Thoracic aorta (tissue), 2 donors: ENCODE data around the gene KLHL11. TPM values are rescaled to one million over a fixed set of nuclear protein-coding genes. Genes with fewer than 3 reads are reported as not detected.

Experiments used
- ATAC-seq: fragments of 150-250 bp; one replicate; pipeline ENCODE4 v1.8.0; 2017; ENCODE audit warnings: low read depth; ENCODE audit not compliant: insufficient number of reproducible peaks, low FRiP score
- DNase-seq: peaks from one replicate; pipeline ENCODE4 v3.0.0-alpha.2; 2020; ENCODE audit warnings: low spot score
- H3K27ac ChIP-seq, 2 donors: fragments of 200-600 bp; sonication (generic); 1 replicate in 1 of 2; 2 replicates in 1 of 2; pipeline ENCODE4 v1.5.1; 2016; ENCODE audit warnings: mild to moderate bottlenecking in 2 of 2, moderate library complexity in 2 of 2
- H3K27me3 ChIP-seq: fragments of 200-600 bp; sonication (generic); replicated peaks from 2 replicates; pipeline ENCODE4 v1.6.0; 2016; ENCODE audit warnings: mild to moderate bottlenecking; ENCODE audit not compliant: insufficient read depth
- H3K36me3 ChIP-seq: fragments of 200-600 bp; sonication (generic); one replicate; pipeline ENCODE4 v1.5.1; 2016
- H3K4me1 ChIP-seq, 2 donors: fragments of 200-600 bp; sonication (generic); 1 replicate in 1 of 2; 2 replicates in 1 of 2; pipeline versions ENCODE4 v1.5.1 to v1.6.0; 2016; ENCODE audit warnings: low read depth in 2 of 2, mild to moderate bottlenecking in 1 of 2; ENCODE audit not compliant: control insufficient read depth in 1 of 2
- H3K4me3 ChIP-seq: fragments of 200-600 bp; sonication (generic); 2 replicates; pipeline ENCODE4 v1.5.1; 2016; ENCODE audit warnings: mild to moderate bottlenecking
- H3K9me3 ChIP-seq: fragments of 200-600 bp; sonication (generic); 2 replicates; pipeline ENCODE4 v1.5.1; 2016
- CTCF ChIP-seq: fragments of 200-600 bp; sonication (generic); IDR thresholded peaks from one replicate; pipeline ENCODE4 v1.5.1; 2019; ENCODE audit warnings: antibody characterized with exemption
- total RNA-seq, 2 donors: library from RNA; depleted of rRNA; stranded (reverse); fragments of >200 nt; gene quantifications; one replicate each; pipeline versions ENCODE4 v1.1.0 to v1.2.3, GENCODE V29; 2016

The KLHL11 gene
- total RNA-seq, 2 donors from 2014 or later = 22.6 to 28.6 TPM

GRCh38 chr17:41873559-41874292 is 8.5 kb upstream of the KLHL11 start:
- H3K4me3 ChIP-seq = no peak overlapping the region
- no peak overlapping the region for H3K27ac ChIP-seq
- H3K36me3 ChIP-seq = peaks cover 55% of the 10 kb centered on the region
- H3K27me3 ChIP-seq = no peaks in the 10 kb centered on the region
- no peak for TF ChIP-seq CTCF
- no peak for ATAC-seq
- no peaks in the 10 kb centered on the region for H3K9me3 ChIP-seq
- DNase-seq = no peak
- no peaks in the 10 kb centered on the region for H3K4me1 ChIP-seq

GRCh38 chr17:41871789-41872188 is 6.6 kb upstream of the KLHL11 start:
- Histone ChIP-seq H3K27me3 (no peaks in the 10 kb centered on the region), H3K4me1 (no peaks in the 10 kb centered on the region), H3K36me3 (peaks cover 41% of the 10 kb centered on the region), H3K9me3 (no peaks in the 10 kb centered on the region), H3K4me3 (no peak overlapping the region), H3K27ac (no peak overlapping the region)
- no peak for DNase-seq
- TF ChIP-seq CTCF = no peak
- ATAC-seq = no peak

- Histone ChIP-seq H3K27ac (no peak overlapping the region), H3K36me3 (peaks cover 41% of the 10 kb centered on the region), H3K4me1 (peaks cover 0 to 5% of the 10 kb centered on the region in 2 donors), H3K4me3 (no peak overlapping the region), H3K27me3 (no peaks in the 10 kb centered on the region), H3K9me3 (no peaks in the 10 kb centered on the region)
- no peak for TF ChIP-seq CTCF
- DNase-seq (no peak), ATAC-seq (no peak)
Measured at GRCh38 chr17:41870627-41871026, 5.4 kb upstream of the KLHL11 start.

- DNase-seq (no peak), ATAC-seq (no peak)
- H3K9me3 ChIP-seq = no peaks in the 10 kb centered on the region
- H3K4me1 ChIP-seq = peaks cover 0 to 7% of the 10 kb centered on the region in 2 donors
- no peak overlapping the region for H3K4me3 ChIP-seq
- no peaks in the 10 kb centered on the region for H3K27me3 ChIP-seq
- peaks cover 41% of the 10 kb centered on the region for H3K36me3 ChIP-seq
- no peak overlapping the region for H3K27ac ChIP-seq
- no peak for TF ChIP-seq CTCF
Measured at GRCh38 chr17:41870097-41870496, 4.9 kb upstream of the KLHL11 start.

GRCh38 chr17:41869426-41869825 is 4.2 kb upstream of the KLHL11 start:
- Histone ChIP-seq H3K27ac (no peak overlapping the region), H3K9me3 (no peaks in the 10 kb centered on the region), H3K4me3 (no peak overlapping the region), H3K27me3 (no peaks in the 10 kb centered on the region), H3K36me3 (peaks cover 41% of the 10 kb centered on the region), H3K4me1 (peaks cover 0 to 7% of the 10 kb centered on the region in 2 donors)
- ATAC-seq (no peak), DNase-seq (no peak)
- TF ChIP-seq CTCF = no peak
